ENCODE results near the gene WWOX.

GRCh38 chr16:79137426-79137939 is 1038.0 kb downstream of the WWOX start:
- TF ChIP-seq ZMYM3 (CRISPR knock-in tag; IDR thresholded peaks at IDR 0.05) (no peak), KLF13 (CRISPR knock-in tag; IDR thresholded peaks at IDR 0.05) (no peak)
